HG03108 (cell line): ENCODE data around the gene NCOA5.

ENCODE experiments used
- ATAC-seq: cut with Tn5 transposase; IDR thresholded peaks from one replicate; pipeline ENCODE4 v1.9.1; 2021; ENCODE audit warnings: moderate library complexity; ENCODE audit not compliant: unreplicated experiment

Gene NCOA5

DNA sequence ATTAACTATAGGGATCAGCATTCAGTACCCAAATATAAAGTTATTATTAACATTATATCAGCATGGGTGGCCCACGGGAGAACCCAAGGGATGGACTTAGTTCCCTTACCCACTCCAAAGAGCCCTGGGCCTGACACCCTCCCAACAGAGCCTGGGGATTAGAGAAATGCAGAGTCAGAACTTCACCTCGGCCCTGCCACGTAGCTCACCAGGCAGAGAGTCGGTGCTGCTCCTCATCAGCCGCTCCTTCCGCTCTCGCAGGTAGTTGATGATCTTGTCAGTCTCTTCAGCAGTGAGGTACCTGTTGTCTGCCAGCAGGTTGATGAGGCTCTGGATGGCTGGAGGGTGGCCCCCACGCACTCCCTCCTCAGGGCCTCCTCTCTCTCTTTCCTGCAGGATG lies 26.6 kb downstream of the NCOA5 start:
- no peak for ATAC-seq

DNA sequence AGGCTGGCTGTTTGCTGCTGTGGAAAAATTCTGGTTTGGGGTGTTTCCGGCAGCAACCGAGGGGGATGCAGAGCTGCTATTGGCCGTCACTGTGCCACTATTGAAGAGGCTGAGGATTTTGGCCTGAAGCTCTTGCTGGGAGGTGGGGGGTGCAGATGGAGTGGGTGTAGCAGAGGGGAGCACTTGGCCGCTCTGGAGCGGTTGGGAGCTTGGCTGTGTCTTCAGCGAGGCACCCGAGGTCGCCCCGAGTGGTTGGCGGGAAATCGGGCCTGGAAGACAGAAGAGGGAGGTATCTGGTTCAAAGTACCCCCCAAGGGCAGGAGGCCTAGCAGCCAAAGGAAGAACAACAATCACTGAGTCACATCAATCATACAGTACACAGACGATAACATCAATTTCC lies 27.1 kb downstream of the NCOA5 start:
- no peak for ATAC-seq

GRCh38 chr20:46062151-46062550 lies 27.6 kb downstream of the NCOA5 start:
- no peak for ATAC-seq

DNA sequence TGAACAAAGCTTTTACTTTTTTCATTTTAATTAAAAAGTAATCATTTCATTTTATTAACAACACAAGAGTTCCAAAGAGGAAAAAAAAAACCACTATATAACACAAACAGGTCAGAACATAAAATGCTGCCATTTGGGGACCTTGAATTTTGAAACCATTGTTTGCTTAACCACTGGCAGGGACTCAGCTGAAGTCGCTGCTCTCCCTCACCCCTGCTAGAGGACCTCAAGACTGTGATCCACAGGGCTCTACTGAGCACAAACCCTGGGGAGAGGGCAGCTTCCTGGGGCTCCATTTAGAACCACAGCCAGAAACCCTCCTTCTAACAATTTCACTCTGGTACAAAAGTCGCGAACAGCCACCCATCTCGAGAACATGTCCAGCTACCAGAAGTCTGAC lies 28.8 kb downstream of the NCOA5 start:
- no peak for ATAC-seq

DNA sequence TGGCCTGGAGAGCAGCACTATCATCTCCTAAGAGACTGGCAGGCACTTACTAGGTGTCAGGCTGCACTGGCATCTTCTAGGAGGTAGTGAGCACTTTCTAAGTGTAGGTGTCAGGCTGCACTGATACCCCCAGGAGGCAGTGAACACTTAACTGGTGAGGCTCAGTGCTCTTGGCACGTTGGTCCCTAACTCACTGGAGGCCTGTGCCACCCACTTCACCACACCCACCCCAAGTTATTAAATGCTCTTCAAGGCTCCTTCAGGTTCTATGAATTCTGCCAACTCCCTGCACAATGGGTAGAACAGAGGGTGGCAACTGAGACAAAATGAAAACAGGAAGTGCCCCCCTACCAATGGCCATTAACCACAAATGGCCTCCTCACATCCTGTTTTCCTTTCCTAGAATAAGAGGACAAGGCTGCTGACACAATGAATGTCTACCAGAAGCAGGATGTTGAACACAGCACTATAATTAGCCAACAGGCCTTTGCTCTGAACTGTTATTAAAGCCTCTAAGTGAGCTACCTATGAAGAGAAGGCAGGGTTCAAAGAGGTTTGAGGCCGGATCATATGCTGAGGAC lies 29.4 kb downstream of the NCOA5 start:
- no peak for ATAC-seq

GRCh38 chr20:46058599-46059281 lies 31.0 kb downstream of the NCOA5 start:
- no peak for ATAC-seq

DNA sequence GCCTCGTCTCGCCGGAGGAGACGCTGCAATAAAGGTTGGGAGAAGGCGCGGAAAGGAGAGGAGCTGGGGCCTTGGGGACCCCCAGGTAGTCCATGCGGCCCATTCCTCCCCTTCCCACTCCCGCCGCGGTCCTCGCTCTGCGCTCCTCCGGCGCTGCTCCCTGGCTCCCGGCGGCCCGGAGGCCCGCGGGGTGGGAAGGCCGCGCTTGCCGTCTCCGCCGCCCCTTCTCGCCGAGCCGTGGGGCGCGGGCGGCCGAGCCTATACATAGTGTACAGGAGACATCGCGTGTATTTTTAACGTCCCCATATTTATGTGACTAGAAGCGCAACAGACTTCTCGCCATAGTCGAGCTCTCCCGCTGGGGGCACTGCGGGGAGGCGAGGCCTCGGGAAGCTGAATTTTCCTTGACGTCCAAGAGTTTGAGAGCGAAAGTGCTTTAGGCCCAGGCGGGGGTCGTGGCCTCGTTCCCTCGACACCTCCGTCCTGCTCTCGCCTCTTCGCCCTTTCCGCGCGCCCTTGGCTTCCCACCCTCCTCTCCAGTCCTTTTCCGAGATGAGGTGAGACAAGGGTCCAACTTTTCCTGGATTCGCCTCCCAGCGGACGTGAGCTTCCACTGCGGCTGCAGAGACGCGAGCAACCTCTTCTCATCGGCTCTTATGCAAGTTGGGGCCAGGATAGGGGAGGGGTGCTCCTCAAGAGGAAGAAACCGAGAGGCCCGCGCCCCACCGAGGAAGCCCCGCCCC lies 31.7 kb downstream of the NCOA5 start:
- ATAC-seq, result no peak

- ATAC-seq, result no peak
Measured at GRCh38 chr20:46056970-46057855, 32.5 kb downstream of the NCOA5 start.

DNA sequence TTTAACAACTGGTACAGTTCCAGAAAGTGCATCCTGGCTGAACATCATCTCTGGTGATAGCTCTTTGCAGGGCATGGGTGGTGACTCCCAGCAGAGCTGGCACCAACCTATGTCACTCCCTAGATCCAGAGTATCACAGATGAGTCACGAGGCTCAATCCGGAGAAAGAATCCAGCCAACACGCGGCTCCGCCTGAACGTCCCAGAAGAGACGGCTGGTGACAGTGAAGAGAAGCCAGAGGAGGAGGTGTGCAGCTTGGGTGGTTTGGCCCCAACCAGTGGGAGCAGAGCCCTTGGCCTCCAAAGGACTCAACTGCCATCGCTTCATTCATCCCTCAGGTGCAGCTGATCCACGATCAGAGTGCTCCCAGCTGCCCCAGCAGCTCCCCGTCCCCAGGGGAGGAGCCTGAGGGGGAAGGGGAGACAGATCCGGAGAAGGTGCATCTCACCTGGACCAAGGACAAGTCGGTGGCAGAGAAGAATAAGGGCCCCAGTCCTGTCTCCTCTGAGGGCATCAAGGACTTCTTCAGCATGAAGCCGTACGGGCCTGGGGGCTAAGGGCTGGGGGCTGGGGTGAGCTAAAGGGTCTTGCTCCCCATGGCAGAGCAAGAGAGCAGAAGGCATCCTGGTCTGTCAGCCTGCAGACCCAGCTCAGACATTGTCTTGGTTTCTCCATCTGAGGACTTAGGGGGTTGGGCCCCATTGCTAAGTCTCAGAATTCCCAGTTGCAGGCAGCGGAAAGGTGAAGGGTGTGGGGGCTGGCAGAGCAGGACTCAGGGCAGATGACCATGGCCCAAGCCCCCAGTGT lies 33.5 kb downstream of the NCOA5 start:
- ATAC-seq, result no peak

DNA sequence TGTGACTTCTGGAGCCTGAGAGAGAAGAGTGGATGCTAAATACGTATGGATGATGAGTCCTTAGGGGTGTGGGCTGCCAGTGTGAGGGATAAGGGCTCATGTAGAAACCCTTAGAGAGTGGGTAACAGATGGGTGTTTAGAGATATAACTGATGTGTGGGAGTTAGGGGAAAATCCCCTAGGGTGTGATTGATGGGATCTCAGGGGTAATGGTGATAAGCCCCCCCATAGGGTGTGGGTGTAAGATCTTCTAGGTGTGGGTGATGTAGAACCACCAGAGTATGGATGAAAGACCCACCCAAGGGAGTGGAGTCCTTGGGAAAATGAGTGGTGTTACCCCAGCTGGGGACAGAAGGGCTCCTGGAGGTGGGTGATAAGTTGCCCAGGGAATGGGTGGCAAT lies 34.5 kb downstream of the NCOA5 start:
- no peak for ATAC-seq

DNA sequence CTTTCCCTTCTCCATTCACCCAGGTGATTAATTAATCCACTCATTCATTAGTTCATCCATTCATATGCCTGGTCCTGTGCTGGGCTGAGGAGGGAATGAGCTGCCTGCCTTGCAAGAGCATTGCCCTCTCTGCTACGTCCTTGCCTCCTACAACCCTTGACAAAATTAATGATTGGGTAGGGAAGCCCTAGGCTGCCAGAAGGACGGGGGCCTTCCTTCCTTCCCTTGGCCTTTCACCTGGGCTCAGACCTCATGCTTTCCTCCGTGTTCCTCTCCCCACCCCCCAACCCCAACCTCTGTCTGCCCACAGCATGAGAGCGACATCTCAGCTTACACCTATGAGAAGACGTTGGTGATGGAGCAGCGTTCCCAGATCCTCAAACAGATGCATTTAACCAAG lies 35.2 kb downstream of the NCOA5 start:
- no peak for ATAC-seq

DNA sequence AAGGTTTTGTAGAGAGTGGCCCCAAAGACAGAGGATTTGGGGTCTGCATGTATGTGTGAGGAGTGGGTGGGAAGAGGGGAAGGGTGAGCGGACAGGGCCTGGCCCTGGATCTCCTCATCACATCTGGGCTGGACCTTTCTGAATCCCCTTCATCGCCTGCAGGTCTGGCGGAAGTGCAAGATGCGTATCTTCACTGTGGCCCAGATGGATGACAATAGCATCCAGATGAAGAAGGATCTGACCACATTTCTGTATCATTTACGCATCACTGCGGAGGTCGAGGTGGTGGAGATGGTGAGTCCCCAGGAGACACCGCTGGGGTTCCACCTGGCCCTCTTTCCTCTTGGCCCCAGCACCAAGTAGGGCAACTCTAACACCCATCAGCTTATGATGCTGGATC lies 36.3 kb downstream of the NCOA5 start:
- ATAC-seq, result no peak

DNA sequence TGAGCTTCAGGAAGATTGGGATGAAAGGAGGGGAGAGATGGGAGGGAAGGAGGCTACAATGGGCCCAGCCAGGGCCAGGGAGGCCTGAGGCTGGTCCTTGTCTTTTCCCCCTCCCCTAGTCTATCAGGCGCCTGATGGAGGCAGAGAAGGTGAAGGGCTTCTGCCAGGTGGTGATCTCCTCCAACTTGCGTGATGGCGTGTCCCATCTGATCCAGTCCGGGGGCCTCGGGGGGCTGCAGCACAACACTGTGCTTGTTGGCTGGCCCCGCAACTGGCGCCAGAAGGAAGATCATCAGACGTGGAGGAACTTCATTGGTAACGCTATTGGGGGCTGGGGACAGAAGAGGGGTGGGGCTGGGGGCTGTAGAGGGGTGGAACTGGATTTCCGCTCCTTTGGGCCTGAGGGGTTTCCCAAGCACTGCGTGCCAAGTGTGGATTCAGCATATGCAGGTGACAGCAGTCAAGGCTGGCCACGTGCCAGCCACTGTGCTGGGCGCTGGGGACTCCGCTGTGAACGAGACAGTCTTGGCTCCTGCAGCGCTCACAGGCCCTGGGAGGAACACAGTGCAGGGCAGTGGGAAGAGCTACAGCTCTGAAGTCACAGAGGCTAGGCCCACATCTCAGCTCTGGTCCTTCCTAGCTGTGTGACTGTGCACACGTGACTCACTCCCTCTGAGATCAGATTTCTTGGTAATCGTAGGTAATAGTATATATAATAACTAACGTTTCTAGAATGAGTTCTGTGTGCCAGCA lies 38.0 kb downstream of the NCOA5 start:
- no peak for ATAC-seq

GRCh38 chr20:46050885-46051284 lies 38.9 kb downstream of the NCOA5 start:
- ATAC-seq, result no peak

DNA sequence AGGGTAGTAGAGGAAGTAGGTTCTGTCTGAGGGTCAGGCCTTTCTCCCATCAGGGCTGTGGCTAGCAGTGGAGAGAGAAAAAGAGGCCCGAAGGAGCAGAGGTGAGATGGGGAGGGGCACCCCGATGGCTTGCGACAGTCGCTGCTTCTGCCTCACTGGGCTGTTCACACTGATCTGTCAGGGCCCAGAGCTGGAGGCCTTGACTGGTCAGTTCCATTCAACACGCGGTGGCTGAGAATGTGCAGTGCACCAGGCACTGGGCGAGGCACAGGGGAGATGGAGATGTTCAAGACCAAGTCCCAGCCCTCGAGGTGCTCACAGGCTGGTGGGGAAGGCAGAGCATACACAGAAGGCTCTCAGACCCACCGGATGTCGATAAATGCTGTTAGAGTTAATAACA lies 39.3 kb downstream of the NCOA5 start:
- no peak for ATAC-seq

GRCh38 chr20:46049815-46050214 lies 39.9 kb downstream of the NCOA5 start:
- no peak for ATAC-seq

- ATAC-seq, result no peak
Measured at GRCh38 chr20:46049190-46049589, 40.6 kb downstream of the NCOA5 start.

- no peak for ATAC-seq
Measured at GRCh38 chr20:46047821-46048220, 41.9 kb downstream of the NCOA5 start.

GRCh38 chr20:46046588-46047310 lies 43.0 kb downstream of the NCOA5 start:
- no peak for ATAC-seq
